GM21360 (cell line): ENCODE data around the gene MS4A18.
A peak's percentile ranks its signal among the peaks of the same experiment; 100 is the strongest.

Experiments used
- ATAC-seq: cut with Tn5 transposase; IDR thresholded peaks from one replicate; pipeline ENCODE4 v1.9.1; 2021; ENCODE audit warnings: mild to moderate bottlenecking, moderate library complexity; ENCODE audit not compliant: unreplicated experiment

MS4A18 gene

GRCh38 chr11:60765355-60765754 is 40.8 kb downstream of the MS4A18 start:
- no peak for ATAC-seq

DNA sequence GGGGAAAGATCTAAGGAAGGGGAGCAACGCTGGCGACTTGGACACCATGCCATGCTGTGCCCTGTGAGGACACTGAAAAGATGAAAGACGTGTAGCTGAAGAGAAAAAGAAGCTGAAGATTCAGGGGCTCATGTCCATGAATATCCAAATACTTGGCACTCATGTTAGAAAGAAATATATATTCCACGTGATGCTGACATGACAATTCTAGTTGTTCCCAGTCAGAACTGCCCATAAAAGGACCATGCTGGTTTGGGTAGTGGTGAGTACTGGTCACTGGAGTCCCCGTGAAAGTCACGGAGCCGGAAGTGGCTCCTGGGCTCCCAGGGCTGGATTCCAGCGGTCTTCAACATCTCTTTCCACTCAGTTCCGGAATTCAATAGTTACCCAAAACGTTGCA is 42.0 kb downstream of the MS4A18 start:
- ATAC-seq = no peak

DNA sequence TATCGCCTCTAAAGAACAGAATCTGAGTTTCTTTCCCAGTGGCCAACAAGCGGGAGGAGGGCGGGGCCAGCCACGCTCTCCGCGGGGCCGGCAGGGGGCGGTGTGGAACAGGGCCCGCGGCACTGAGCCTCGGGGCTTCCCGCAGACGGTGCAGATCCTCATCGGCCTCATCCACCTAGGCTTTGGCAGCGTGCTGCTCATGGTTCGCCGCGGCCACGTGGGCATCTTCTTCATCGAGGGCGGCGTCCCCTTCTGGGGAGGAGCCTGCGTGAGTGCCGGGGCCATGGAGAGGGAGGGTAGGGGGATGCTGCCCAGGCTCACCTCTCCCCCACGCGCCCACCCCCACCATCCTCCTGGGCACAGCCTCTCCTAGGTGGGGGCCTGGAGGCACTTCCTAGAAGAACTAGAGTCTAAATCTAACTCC is 42.9 kb downstream of the MS4A18 start:
- no peak for ATAC-seq

GRCh38 chr11:60768202-60768601 is 43.7 kb downstream of the MS4A18 start:
- no peak for ATAC-seq

DNA sequence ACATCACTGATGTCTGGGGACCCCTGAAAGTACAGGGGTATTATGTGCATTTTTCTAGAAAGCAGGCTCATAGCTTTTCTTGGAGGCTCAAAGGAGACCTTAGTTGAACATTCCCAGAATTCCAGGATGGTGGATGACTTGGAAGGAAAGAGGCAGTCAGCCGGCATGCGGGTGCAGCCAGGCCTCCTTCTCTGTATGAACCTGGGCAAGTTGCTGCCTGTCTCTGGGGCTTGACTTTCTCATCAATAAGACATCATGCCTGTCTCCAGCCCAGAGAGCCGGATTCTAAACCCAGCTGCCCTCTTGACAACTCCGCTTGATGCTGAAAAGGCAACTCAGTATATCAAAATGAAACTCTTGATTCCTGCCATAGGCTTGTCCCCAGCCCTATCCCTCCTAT is 44.8 kb downstream of the MS4A18 start:
- ATAC-seq = no peak

- ATAC-seq = no peak
Observed at GRCh38 chr11:60769811-60770210, 45.3 kb downstream of the MS4A18 start.

- no peak for ATAC-seq
Observed at GRCh38 chr11:60771146-60771545, 46.6 kb downstream of the MS4A18 start.

DNA sequence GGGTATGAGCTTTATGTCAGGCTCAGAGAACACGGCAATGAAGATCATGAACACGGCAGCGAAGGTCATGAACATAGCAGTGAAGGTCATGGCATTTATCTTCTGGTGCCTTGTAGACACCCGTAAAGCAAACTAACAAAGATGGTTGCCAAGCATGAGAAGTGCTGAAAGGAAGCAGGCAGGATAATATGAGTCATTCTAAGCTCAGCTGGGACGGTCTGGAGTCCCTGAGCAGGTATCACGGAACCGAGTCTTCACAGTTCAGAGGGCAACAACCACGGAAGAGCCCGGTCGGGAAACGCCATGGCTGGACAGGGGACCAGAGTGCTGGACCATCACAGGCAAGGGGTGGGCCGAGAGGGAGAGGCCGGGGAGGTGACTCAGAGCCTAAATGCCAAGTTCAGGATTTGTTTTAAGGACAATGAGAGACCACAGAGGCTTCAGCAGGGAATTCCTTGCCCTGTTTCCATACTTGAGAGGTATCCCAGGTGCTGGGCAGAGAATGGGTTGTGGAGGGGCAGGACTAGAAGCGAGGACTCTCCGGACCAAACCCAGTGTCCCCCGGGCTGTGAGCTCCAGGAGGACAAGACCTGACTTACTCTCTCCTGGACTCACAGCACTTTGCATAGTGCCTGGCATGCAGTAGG is 47.5 kb downstream of the MS4A18 start:
- no peak for ATAC-seq

DNA sequence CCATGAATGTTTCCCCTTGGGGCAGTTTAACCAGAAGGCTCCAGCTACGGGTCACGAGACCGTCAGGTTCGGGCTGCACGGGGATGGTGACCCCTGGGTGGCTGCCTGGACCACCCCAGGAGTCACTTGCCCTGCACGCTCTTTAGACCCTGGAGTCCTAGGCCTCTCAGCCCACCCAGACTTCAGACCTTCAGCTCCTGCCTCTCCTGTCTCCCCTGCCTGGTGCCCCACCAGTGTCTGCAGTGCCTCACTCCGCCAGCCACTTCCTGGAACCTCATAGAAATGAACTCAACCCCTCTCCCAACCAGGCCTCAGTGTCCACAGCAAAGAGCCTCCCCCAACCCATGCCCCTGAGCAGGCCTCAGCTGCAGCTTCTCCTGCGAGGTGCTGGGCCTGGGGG is 48.1 kb downstream of the MS4A18 start:
- ATAC-seq = no peak

- ATAC-seq = no peak
Observed at GRCh38 chr11:60774726-60775125, 50.2 kb downstream of the MS4A18 start.

DNA sequence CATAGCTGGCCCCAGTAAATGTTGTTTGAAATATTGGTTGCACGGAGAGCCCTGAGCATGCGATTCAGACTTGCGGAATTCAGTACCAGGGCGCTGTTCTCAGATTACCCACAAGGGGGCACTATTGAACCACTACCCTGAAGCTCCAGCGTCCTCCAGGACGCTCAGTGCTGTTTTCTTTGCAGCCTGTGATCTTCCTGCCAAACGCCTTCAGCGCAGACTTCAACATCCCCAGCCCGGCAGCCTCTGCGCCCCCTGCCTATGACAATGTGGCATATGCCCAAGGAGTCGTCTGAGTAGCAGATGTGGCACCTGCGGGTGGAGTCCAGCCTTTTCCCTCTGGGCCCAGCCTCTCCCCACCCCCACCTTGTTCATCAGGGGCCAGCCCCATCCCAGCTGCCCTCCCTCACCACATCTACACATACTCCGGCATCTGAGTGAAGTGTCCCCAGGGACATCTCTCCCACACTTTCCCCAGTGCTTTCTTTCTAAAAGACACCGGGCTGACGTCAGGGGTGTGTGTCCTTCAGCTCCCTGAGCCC is 51.0 kb downstream of the MS4A18 start:
- peak; percentile 77 for ATAC-seq

DNA sequence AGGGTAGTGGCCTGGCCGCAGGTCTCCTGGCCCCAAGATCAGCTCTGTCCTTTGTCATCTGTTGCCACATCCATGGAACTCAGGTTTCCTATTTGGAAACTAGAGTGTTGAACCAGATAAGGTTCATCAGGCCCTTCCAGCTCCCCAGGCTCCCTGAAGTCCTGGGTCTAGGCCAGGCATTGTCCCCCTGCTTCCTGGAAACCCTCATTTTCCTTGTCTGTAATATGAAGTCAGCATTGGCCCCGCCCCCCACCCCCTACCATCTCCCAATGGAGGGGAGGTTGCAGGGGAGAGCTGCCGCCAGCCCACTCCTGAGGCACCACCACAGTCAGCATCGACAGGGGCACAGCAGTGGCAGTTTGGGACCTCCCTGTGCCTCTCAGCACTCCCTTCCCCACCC is 51.6 kb downstream of the MS4A18 start:
- ATAC-seq = no peak

GRCh38 chr11:60777106-60777505 is 52.6 kb downstream of the MS4A18 start:
- ATAC-seq = no peak

DNA sequence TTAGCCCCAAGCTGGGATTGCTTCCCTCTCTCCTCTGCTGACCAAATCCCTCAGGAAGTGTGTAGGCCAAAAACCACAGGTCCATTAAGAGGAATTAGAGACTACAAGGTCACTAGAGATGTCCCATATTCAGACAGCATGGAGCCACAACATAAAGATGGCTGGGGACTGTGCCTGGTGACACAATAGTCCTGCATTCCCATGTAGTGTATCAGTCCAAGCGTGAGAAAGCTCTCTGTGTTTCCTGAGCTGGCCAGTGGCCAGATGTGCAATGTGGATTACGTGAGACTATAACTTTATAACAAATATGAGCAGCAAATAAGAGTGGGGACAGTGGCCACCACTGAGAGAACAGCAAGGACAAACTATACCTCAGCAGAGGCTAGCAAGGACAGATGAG is 53.1 kb downstream of the MS4A18 start:
- ATAC-seq = no peak

- ATAC-seq = no peak
Observed at GRCh38 chr11:60780065-60780464, 55.5 kb downstream of the MS4A18 start.

- no peak for ATAC-seq
Observed at GRCh38 chr11:60780774-60781173, 56.3 kb downstream of the MS4A18 start.

- no peak for ATAC-seq
Observed at GRCh38 chr11:60781286-60781980, 56.9 kb downstream of the MS4A18 start.

DNA sequence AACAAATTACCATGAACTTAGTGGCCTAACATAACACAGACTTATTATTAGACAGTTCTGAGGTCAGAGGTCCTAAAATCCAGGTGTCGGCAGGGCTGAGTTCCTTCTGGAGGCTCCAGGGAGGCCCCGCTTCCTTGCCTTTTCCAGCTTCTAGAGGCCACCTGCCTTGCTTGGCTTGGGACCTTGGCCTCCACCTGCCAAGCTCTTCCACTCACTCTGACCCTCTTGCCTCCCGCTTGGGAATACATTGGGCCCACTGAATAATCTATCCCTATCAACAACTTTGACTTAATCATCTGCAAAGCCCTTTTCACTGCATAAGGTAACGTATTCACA is 57.4 kb downstream of the MS4A18 start:
- no peak for ATAC-seq

DNA sequence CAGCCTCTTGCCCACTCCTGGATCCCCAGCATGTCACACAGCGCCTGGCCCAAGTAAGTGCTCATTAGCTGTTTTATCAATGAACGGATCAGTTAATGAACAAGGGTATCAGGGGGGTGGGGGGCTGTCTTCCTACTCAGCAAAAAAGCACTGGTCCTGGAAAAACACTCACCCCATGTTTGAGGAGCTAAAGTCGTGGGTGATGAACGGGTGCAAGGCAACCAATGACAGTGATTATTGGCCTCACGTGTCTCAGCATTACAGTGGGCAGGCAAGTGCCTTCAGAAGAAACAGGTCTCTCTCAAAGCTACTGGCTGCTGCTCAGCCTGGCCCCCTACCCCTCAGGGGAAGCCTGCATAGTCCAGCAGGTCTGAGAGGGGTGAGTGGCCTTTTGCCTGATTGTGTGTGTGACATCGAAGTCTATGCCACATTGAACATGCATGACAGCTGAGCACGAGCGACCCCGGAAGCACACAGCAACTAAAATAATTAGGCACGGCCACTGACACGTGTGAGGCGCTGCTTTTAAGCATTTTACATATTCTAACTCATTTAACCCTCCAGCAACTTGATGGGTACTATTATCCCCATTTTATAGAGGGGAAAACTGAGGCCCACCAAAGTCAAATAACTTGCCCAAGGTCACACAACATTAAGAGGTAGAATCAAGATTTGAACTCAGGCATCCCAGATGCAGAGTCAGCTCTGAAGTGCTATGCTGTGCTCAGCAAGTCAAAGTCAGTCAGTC is 58.0 kb downstream of the MS4A18 start:
- ATAC-seq = no peak

DNA sequence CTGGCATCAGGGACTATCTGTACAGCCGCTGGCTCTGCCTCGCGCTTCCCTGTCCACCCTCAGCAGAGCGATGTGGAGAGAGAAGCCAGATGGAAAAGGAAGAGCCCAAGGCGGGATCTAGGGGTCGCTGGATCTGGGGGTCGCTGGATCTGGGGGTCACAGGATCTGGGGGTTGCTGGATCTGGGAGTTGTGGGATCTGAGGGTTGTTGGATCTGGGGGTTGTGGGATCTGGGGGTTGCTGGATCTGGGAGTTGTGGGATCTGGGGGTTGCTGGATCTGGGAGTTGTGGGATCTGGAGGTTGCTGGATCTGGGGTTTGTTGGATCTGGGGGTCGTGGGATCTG is 58.6 kb downstream of the MS4A18 start:
- ATAC-seq = no peak

- no peak for ATAC-seq
Observed at GRCh38 chr11:60783911-60784310, 59.4 kb downstream of the MS4A18 start.

- no peak for ATAC-seq
Observed at GRCh38 chr11:60785136-60785535, 60.6 kb downstream of the MS4A18 start, which contains the start of gene MS4A10. Gene MS4A10, plus strand, starts transcription at chr11:60785333. Its CDS starts 5,003 bp downstream, at chr11:60790336.
